HFF-Myc (cell line): Measurements from ENCODE around the gene COMMD1.
A peak's percentile ranks its signal among the peaks of the same experiment; 100 is the strongest.
"Not testable (repeated sequence)": the region's sequence is repeated elsewhere in the genome, so short reads cannot be mapped to it uniquely, and the experiment has no call there.

Source experiments
- DNase-seq: peaks from one replicate; pipeline ENCODE4 v3.0.0-alpha.2; 2011; ENCODE audit warnings: low read depth; ENCODE audit errors: extremely low read depth
- H3K4me3 ChIP-seq: replicated peaks from 2 replicates; pipeline ENCODE4 v1.5.1; 2011; ENCODE audit warnings: low read depth, mild to moderate bottlenecking, control low read depth, low read length
- TF ChIP-seq, protein P1 (sequence below): IDR thresholded peaks from 2 replicates; pipeline ENCODE4 v1.5.1; 2012; ENCODE audit warnings: mild to moderate bottlenecking, low read depth, low read length, control low read depth; ENCODE audit errors: missing control alignments

The COMMD1 gene

DNA sequence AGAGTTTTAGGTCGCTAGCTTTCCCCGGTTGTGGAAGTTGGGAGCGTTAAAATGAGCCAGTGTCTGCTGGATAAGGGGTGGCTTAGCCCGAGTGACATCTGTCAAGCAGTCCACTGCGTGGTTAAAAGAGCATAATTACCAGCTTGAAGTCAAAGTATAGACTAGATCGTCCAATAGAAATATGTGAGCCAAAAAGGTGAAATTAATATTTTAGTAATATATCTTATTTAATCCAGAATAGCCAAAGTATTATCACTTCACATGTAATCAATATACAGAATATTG lies 654 bp downstream of the COMMD1 start:
- peak overlapping the region; percentile 90 for H3K4me3 ChIP-seq
- TF ChIP-seq, protein P1, sequence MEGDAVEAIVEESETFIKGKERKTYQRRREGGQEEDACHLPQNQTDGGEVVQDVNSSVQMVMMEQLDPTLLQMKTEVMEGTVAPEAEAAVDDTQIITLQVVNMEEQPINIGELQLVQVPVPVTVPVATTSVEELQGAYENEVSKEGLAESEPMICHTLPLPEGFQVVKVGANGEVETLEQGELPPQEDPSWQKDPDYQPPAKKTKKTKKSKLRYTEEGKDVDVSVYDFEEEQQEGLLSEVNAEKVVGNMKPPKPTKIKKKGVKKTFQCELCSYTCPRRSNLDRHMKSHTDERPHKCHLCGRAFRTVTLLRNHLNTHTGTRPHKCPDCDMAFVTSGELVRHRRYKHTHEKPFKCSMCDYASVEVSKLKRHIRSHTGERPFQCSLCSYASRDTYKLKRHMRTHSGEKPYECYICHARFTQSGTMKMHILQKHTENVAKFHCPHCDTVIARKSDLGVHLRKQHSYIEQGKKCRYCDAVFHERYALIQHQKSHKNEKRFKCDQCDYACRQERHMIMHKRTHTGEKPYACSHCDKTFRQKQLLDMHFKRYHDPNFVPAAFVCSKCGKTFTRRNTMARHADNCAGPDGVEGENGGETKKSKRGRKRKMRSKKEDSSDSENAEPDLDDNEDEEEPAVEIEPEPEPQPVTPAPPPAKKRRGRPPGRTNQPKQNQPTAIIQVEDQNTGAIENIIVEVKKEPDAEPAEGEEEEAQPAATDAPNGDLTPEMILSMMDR: no peak
- DNase-seq: no peak

DNA sequence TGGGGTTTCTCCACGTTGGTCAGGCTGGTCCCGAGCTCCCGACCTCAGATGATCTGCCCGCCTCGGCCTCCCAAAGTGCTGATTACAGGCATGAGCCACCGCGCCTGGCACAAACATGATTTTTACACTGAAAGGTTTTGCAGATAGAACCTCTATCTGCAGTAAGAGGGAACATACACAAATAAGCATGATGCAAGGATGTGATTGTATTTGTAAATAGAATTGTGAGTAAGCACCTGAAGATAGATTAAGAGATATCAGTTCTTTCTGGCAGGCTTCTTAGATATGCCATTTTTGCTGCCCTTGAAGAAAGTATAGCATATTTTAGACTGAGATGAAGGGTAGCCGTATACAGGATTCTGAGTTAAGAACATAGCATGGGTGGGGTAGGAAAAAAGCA lies 3.6 kb downstream of the COMMD1 start:
- TF ChIP-seq, protein P1: no peak
- no peak overlapping the region for H3K4me3 ChIP-seq
- no peak for DNase-seq

DNA sequence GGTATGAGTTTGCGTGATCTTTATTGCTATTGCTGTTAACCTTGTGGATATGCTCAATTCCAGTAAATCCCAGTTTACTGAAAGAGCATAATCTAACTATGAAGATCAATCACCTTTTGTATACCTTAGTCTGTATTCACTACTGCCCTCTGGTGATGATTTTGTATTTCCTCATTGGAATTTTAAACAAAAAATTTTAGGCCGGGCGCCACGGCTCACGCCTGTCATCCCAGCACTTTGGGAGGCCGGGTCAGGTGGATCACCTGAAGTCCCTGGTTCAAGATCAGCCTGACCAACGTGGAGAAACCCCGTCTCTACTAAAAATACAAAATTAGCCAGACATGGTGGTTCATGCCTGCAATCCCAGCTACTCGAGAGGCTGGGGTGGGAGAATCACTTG lies 5.1 kb downstream of the COMMD1 start:
- TF ChIP-seq, protein P1: peak; percentile 10
- DNase-seq: no peak
- H3K4me3 ChIP-seq: no peak overlapping the region

DNA sequence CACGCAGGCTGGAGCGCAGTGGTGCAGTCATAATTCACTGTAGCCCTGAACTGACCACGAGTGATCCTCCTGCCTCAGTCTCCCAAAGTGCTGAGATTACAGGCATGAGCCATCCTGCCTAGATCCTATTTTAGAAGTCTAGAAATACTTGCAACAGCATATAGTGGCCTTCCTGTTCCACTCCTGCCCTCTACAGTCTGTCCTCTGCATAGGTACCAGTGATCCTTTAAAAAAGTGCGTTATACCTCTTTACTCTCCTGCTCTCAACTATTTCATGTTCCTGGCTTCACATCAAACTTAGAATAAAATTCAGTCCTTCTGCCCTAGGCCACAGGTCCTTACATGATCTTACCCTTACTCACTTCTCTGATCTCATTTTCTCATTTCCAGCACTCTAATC lies 6.0 kb downstream of the COMMD1 start:
- TF ChIP-seq, protein P1: no peak
- no peak overlapping the region for H3K4me3 ChIP-seq
- DNase-seq: no peak

DNA sequence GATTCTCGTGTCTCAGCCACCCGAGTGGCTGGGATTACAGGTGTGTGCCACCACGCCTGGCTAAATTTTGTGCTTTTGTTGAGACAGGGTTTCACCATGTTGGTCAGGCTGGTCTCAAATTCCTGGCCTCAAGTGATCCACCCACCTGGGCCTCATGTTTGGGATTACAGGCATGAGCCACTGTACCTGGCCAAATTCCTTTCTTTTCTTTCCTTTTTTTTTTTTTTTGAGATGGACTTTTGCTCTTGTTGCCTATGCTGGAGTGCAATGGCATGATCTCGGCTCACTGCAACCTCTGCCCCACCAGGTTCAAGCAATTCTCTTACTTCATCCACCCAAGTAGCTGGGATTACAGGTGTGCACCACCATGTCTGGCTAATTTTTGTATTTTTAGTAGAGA lies 9.3 kb downstream of the COMMD1 start:
- DNase-seq, H3K4me3 ChIP-seq: not testable (repeated sequence)

DNA sequence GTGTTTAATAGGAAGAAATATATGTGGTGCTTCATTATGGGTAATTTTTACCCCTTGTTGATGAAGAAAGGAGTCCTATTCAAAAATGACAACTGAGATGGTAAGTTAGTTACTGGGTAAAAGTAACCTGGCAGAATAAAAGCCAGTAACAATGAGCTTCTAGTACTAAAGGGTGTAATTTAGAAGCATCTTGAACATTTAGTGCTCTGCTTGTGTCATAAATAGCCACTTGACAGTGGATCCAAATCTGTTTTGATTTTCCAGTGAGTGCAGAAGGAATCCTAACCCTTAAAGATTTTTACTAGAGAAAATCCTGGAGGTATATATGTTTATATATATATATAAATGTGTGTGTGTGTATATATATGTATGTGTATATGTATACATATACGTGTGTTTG lies 15.1 kb downstream of the COMMD1 start:
- TF ChIP-seq, protein P1: no peak
- no peak overlapping the region for H3K4me3 ChIP-seq
- DNase-seq: no peak

DNA sequence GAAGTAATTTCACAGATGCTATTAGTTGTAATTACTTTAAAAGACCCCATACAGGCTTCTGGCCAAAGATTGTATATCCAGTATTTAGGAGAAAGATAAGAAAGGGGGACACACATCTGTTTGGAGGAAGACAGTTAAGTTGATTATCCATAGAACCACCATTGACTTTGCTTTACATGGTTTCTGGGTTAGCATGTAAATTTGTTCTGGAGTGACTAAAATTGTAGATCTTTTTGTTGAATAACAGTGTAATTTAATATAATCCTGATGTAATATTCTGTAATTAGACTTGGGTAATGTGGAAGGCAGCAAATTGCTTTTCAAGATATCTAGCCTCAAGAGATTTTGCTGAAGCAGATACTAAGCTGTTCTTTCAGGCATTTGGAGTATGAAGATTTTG lies 17.2 kb downstream of the COMMD1 start:
- DNase-seq: no peak
- TF ChIP-seq, protein P1: no peak

More for the DNA sequence above, 17.2 kb downstream of the COMMD1 start:
- H3K4me3 ChIP-seq: no peak overlapping the region
